MM.1S (cell line): ENCODE data around the gene PYGM.

ENCODE experiments used
- CTCF ChIP-seq: fragments of 300-600 bp; sonication (generic); IDR thresholded peaks from 2 replicates; pipeline ENCODE4 v1.5.1; 2016; ENCODE audit warnings: antibody characterized with exemption, low read length, mixed read lengths
- EZH2 ChIP-seq: fragments of 300-600 bp; sonication (generic); optimal IDR thresholded peaks from 2 replicates; pipeline ENCODE3; 2017; ENCODE audit warnings: low read depth, mild to moderate bottlenecking, antibody characterized with exemption, low read length, mixed read lengths

GRCh38 chr11:64710418-64711137 lies 49.2 kb downstream of the PYGM start:
- no peak for TF ChIP-seq EZH2
- no peak for TF ChIP-seq CTCF
